ENCODE data around the gene DPH7.
"Not testable (repeated sequence)": the region's sequence is repeated elsewhere in the genome, so short reads cannot be mapped to it uniquely, and the experiment has no call there.

DPH7 gene

GRCh38 chr9:137516144-137516917, 62.4 kb downstream of the DPH7 start:
- DNase-seq = no peak

GRCh38 chr9:137515338-137515724, 63.4 kb downstream of the DPH7 start:
- DNase-seq = no peak

- DNase-seq = no peak
Measured at GRCh38 chr9:137514691-137515337, 63.9 kb downstream of the DPH7 start.

GRCh38 chr9:137513801-137514570, 64.7 kb downstream of the DPH7 start:
- not testable (repeated sequence) for DNase-seq

- not testable (repeated sequence) for DNase-seq
Measured at GRCh38 chr9:137513136-137513535, 65.6 kb downstream of the DPH7 start.

- no peak for DNase-seq
Measured at GRCh38 chr9:137511758-137512463, 66.8 kb downstream of the DPH7 start.

- DNase-seq = not testable (repeated sequence)
Measured at GRCh38 chr9:137511126-137511525, 67.6 kb downstream of the DPH7 start.

- no peak for DNase-seq
Measured at GRCh38 chr9:137509198-137509597, 69.5 kb downstream of the DPH7 start.

GRCh38 chr9:137506702-137507171, 72.0 kb downstream of the DPH7 start:
- no peak for DNase-seq

- no peak for DNase-seq
Measured at GRCh38 chr9:137506274-137506673, 72.5 kb downstream of the DPH7 start.

GRCh38 chr9:137505421-137506140, 73.1 kb downstream of the DPH7 start:
- DNase-seq = no peak

Measured in NCI-H2107 (cell line).